NOMO-1 treated with dmso at 0.1 percent for 144 hours (cell line): ENCODE data around the gene COG5.

Experiments used
- DNase-seq: peaks from one replicate; lab custom pipeline; 2025; ENCODE audit not compliant: unreplicated experiment; lab: John Stamatoyannopoulos, UW

COG5 gene

DNA sequence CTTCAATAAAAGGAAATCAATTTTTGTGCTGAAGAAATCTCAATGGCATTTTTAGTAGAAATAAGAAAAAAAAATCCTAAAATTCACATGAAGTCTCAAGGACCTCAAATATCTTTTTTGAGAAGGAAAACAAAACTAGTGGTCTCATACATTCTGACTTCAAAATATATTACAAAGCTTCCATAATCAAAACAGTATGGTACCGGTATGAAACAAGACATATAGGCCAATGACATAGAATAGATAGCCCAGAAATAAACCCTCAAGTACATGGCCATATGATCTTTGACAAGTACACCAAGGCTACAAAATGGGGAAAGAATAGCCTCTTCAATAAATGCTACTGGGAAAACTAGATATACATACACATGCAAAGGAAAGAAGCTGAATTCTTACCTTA is 225.6 kb downstream of the COG5 start:
- no peak for DNase-seq

DNA sequence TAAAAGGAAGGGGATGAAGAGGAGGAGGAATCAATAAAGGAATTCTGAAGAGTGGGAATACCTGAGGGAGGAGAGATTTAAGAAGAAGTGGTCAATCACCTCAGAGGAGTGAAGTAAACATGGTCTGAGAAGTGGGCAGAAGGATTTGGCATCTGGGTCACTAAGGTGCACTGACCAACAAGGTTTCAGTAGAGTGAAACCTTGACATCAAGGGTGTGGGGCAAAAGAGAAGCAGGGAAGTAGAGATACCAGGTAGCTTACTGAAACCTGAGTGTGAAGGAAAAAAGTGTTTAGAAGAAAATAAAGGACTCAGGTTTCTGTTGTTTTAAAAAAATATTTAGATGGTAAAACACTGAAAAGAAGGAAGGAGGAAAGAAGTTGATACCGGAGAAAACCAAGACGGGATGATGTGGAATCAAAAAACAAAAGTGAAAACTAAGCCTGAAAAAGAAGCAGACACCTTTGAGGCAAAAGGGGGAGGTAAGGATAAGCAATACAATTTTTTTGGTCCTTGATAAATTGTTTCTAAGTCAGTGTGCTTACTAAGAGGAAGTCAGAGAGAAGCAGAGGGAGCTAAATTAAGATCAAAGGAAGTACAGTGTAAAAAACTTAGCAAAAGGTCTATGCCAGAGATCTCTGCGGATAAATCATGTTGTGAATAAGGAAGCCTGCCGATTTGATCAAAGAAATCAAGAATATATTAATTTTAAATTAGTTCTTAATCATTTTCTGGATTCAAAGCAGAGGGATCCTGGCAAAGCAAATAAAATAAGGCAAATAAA is 231.0 kb downstream of the COG5 start:
- no peak for DNase-seq

DNA sequence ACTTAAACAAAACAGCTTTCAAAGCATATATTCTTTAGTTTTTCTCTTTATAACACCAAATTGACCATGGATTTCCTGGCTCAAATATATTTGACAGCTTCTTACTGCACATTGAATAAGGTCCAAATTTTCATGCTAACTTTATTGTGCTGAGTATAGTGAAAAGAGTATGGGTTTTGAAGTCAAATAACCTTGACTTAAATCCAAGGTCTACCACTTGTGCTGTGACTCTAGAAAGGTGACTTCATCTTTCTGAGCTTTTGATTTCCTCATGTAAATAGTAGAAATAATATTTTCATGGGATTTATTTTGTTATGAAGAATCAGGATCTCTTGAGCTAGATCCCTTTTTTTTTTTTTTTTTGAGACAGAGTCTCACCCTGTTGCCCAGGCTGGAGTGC is 233.2 kb downstream of the COG5 start:
- DNase-seq: no peak

DNA sequence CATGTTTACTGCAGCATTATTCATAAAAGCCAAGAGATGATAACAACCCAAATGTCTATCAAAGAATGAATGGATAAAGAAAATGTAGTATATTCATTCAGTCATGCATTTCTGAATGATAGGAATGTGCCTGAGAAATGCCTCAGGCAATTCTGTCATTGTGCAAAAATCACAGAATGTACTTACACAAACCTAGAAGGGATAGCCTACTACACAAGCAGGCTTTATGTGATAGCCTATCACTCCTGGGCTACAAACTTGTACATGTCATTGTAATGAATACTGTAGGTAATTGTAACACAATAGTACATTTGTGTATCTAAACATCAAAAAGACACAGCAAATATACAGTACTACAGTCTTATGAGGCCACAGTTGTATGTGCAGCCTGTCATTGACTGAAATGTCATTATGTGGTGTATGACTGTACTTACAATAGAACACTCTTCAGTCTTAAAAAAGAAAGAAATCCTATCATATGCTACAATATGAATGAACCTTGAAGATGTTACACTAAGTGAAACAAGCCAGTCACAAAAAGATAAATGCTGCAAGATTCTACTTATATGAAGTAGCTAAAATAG is 235.6 kb downstream of the COG5 start:
- DNase-seq: no peak

DNA sequence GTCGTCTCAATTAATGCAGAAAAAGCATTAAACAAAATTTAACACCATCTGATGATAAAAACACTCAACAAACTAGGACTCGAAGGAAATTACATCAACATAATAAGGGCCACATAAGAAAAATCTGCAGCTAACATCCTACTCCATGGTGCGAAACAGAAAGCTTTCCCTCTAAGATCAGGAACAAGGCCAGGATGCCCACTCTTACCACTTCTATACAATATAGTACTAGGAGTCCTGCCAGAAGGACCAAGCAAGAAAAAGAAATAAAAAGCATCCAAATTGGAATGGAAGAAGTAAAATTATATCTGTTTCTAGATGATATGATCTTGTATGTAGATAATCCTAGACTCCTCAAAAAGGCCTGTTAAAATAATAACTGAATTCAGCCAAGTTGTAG is 237.7 kb downstream of the COG5 start:
- DNase-seq: no peak

DNA sequence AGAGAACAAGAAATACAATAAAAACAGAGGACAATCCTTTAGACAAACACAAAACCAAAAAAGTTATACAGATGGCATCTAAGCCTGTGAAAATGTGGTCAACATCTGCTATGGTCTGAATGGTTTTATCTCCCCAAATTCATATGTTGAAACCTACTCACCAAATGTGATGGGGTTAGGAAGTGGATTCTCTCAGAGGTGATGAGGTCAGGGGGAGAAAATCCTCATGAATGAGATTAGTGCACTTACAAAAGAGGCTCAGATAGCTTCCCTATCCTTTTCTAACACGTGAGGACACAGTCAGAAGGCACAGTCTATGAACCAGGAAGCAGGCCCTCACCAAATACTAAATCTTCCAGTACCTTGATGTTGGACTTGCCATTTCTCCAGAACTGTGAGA is 241.7 kb downstream of the COG5 start:
- DNase-seq: no peak

DNA sequence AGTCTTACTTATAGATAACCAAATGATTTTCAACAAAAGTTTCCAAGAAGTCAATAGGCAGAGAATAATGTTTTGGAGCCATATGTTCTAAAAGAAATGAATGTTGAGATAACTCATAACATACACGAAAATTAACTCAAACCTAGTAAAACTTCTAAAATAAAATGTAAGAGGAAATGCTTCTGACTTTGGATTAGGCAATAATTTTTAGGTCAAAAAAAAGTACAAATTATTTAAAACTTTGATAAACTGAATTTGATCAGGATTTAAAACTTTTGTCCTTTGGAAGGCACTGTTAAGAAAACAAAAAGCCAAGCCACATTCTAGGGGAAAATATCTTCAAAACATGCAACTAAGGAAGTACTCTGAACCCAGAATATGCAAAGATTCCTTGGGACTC is 242.1 kb downstream of the COG5 start:
- no peak for DNase-seq

DNA sequence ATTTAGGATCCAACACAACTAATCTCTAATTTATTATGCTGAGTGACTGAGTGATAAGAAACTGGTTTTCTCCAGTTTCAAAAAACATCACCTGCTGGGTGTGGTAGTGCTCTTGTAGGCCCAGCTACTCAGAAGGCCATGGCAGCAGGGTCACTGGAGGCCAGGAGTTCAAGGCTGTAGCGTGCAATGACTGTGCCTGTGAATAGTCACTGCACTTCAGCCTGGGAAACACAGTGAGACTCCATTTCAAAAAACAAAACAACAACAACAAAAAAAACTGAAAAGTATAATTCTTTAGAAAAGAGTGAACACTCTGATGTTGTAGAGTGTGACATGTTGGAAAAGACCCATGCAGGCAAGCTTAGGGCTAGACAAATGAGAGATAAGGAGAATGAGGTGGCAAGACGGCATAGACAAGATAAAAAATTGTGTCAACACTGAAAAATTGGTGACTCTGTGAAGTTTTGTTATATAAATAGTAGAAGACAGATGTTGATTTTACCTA is 243.9 kb downstream of the COG5 start:
- DNase-seq: no peak

DNA sequence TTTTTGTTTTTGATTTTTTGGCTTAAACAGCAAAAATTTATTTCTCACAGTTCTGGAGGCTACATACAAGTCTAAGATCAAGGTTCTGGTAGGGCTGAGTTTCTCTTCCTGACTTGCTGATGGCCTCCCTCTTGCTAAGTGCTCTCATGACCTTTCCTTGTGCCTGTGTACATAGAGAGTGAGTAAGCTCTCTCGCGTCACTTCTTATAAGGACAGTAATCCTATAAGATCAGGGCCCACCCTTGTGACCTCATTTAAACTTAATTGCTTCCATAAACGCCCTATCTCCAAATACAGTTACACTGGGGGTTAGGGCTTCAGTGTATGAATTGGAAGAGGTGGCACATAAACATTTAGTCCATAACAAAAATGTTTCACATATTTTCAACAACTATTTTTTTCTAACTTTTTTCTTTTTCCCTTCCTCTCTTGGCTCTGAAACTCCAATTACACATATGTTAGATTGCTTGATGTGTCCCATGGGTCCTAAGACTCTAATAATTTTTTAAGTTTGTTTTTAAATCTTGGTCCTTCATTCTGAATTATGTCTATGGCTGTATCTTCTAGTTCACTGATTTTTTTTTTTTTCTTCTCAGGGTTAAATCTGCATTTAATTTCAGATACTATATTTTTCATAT is 245.1 kb downstream of the COG5 start:
- no peak for DNase-seq

DNA sequence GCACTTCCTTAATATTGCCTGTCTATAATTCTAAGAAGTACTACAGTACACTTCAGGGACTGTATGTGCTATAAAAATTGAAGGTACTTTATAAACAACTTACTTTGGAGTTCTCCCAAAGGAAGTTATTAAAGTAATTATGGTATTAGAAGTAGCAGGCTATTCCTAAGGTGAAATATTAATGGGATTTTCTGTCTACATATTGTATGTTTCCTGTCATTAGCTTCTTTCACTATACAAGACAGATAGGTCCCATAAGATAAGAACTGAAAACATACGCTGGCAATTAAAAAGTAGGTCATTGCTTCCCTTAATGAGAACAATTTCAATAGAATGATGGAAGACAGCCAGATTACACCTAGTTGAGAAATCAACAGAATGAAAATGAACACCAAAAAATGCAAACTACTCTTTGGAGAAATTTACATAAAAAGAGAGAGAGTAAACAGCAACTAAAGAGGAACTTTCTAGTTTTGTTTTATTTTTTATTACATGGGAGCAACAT is 248.0 kb downstream of the COG5 start:
- DNase-seq: no peak

DNA sequence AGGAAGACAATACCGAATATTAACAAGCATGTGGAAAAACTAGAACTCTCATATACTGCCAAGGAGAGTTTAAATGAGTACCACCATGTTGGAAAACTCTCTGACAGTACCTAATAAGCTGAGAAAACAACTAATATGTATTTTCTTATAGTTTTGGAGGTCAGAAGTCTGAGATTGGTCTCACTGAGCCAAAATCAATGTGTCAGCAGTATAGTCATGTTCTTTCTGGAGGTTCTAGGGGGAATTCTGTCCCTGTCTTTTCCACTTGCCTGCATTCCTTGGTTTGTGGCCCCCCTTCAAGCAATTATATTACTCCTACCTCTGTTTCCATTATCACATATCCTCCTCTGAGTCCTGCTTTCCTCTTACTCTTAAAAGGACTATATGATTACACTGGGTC is 250.4 kb downstream of the COG5 start:
- no peak for DNase-seq

DNA sequence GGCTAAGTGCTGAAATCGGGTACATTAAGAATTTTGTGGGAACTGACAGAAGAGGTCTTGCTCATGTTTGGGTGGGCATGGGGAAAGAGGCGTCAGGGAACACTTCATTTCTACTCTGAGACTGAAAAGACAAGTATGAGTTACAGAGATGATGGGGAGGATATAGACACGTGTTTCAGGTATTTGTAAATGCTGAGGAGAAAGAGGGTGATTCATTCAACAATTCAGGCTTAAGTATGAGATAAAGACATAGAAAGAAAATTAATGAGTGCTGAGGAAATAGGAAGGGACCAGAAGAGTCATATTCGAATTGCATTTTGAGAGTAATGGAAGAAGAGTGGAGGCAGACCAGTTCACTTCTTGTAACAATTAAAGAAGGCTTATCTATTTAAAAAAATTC is 251.3 kb downstream of the COG5 start:
- DNase-seq: no peak

DNA sequence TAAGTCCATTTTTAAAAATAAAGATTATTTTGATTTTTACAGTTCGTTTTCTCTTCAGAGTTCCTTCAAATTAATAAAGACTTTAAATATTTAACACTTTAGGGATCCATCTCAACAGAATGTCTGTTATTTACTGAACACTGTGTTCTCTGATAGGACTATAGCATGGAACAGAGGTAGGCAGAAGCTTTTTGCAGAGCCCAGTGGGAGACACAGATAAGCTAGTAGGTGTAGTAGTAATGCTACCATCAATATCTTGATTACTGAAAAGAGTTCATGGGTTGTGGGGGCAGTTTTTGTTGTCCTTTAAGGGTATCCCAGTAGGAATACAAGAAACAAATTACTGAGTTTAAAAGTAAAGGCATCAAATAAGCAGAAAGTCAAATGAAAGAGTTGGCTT is 254.4 kb downstream of the COG5 start:
- no peak for DNase-seq

DNA sequence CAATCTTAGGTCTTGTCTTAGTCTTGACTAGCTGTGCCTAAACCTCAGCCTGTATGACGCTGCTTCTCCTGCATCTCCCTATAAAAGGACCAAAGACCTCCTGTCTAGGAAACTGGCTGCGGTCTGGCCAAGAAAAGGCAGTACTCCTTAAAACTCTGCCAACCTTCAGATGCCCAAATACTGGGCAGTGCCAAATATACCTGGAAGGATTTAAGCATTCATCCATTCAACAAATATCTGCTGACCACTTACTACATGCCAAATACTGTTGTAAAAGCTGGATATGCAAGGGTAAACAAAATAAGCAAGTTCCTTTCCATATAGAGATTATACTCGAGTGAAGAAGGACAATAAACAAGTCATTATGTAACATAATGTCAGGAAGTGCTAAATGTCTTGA is 259.1 kb downstream of the COG5 start:
- no peak for DNase-seq

DNA sequence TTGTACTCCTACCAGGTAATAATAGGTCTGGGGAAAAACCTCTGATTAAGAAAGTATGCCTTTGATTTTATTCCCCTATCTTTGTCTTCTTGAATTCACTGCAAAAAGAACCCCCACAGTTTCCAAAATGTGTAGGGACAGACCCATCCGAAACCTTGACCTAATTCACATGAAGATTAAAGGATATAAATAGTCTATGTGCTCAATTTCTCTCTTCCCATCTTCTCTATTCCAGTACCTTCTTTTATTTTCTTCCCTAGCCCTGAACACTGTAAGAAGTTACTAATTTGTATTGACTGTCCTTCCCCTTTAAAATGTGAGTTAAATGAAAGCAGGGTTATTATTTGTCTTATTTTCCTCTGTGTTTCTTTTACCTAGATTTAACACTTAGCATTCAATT is 259.7 kb downstream of the COG5 start:
- no peak for DNase-seq

DNA sequence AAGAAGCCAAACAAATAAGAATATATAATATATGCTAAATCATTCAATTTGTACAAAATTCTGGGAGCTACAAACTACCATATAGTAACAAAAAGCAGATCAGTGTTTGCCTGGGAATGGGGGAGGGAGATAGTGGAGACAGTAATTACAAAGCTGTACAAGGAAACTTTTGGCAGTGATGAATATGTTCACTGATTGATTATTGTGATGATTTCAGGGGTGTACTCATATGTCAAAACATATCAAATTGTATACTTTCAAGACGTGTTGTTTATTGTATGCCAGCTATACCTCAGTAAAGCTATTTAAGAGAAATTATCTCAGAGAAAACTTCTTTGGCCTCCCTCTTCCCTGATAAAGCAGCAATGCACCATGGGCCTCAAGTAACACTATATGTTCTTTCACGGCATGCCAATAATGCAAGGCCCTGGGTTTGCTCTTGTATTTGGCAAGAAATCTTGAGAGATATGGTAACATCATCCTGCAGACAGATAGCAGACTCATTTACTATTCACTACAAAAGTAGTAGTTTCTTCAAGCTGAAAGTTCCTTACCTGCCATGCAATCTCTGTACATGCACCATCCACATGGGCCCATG is 261.4 kb downstream of the COG5 start:
- no peak for DNase-seq

DNA sequence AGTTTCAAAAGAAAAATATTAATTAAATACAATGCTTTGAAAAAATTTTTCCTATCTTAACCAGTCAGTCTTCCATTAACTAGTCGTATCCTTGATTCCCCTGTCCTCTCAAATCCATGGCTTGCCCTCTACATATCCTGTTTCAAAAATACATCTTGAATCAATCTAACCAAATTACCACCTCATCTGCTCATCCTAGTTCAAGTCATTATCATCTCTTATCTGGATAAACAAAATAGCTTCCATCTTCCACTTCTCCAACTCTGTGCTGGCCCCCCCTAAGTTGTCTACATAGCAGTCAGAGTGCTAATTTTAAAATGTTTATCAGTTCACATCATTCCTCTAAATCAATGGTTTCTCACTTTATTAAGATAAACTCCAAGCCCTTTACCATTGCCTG is 269.5 kb downstream of the COG5 start:
- DNase-seq: no peak

DNA sequence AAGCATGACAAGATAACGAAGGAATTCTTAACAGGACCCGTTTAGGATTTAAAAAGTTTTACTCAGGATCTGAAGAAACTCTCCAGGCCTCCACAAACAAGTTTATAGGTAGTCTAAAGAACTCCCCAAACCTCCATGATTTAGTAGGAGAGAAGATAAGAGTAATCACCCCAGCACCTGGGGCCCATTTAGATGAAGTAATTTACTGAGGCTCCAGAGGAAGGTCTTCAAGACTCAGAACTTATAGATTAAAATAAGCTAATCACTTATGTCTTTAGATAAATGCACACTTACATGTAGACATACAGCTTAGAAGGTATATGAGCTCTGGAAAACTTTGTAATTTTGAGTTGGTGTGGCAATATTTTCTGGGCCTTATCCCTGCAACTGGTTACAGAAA is 271.1 kb downstream of the COG5 start:
- no peak for DNase-seq

DNA sequence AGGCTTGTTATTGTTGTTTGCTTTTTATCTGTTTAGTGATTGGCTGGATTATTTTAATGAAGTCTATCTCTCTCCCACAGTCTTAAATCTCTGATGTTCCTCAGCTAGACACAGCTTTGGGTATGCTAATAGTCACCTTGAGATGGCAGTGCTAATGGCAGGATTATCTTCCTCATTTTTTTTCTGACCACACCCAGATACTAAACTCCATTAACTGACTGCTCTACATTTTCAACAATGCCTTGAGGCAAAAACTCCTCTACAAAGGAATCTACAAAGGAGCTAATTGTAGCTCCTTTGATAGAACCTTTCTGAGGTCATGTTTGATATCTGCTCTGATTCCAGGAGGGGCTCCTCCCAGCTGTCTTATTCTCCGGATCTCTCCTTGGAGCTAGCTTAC is 272.3 kb downstream of the COG5 start:
- no peak for DNase-seq

DNA sequence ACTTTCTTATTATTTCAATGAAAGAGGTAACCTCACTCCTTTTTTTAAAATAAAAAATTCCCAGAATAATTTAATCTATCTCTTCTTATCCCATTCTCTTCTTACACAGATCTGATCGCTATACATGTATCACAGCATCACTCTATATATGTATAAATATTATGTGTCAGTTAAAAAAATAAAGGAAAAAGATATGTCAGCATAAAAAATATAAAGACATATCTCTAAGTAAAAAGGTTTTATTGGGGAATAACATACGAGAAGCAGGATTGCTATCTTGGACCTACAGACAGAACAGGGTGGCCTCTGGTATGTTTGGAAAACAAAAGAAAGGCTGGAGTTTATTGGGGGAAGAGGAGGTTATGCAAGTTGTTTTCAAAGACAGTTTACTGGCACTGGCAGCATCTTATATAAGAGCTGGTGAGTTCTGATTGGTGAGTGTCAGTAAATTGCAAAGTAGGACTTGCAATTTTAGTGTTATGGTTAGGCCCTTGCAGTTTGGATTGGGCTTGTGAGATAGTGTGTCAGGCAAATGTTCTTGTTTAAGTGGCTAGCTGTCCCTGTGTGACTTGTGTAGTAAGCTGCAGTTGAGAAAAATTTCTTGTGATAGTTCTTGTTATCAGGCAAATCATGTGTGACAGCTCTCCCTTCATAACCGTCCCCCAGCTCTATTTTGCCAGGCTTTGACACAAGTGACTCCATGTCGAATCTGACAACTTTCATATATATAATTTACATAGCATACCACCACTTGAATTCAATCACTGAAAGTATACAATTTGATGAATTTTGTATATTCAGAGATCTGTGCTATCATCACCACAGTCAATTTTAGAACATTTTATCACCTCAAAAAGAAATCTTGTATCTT is 276.7 kb downstream of the COG5 start:
- DNase-seq: no peak
